ENCODE results near the gene WBP2. TPM values are rescaled to one million over a fixed set of nuclear protein-coding genes. Genes with fewer than 3 reads are reported as not detected.
A peak's percentile ranks its signal among the peaks of the same experiment; 100 is the strongest.

The WBP2 gene
- total and polyA plus RNA-seq, 2 of the 13 experiments (the other 11 are each of a cell fraction or from before 2014, with no cell fraction given): 29.2 to 29.5 TPM

GRCh38 chr17:75843577-75844529, 11.3 kb downstream of the WBP2 start, which contains the start of gene UNC13D (continued):
- TF ChIP-seq, protein P1, sequence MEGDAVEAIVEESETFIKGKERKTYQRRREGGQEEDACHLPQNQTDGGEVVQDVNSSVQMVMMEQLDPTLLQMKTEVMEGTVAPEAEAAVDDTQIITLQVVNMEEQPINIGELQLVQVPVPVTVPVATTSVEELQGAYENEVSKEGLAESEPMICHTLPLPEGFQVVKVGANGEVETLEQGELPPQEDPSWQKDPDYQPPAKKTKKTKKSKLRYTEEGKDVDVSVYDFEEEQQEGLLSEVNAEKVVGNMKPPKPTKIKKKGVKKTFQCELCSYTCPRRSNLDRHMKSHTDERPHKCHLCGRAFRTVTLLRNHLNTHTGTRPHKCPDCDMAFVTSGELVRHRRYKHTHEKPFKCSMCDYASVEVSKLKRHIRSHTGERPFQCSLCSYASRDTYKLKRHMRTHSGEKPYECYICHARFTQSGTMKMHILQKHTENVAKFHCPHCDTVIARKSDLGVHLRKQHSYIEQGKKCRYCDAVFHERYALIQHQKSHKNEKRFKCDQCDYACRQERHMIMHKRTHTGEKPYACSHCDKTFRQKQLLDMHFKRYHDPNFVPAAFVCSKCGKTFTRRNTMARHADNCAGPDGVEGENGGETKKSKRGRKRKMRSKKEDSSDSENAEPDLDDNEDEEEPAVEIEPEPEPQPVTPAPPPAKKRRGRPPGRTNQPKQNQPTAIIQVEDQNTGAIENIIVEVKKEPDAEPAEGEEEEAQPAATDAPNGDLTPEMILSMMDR (CRISPR knock-in tag; IDR thresholded peaks at IDR 0.05): peak; percentile 8; the same call in 1 of the 2 replicates
- TF ChIP-seq TP53 (CRISPR knock-in tag; conservative IDR thresholded peaks at IDR 0.05) (no peak), LCORL (IDR thresholded peaks at IDR 0.05) (no peak), LCORL (CRISPR knock-in tag; IDR thresholded peaks at IDR 0.05) (peak; percentile 16; the same call in 1 of the 2 replicates), CAMTA2 (CRISPR knock-in tag; IDR thresholded peaks at IDR 0.05; ENCODE audit: borderline replicate concordance) (peak; percentile 17; the same call in 1 of the 2 replicates), ZBTB7B (CRISPR knock-in tag; IDR thresholded peaks at IDR 0.05) (peak; percentile 76), ZNF577 (CRISPR knock-in tag; IDR thresholded peaks at IDR 0.05; ENCODE audit: borderline replicate concordance, low read depth) (0 out of 2 replicates have a peak, but pooled peaks have one; percentile 36), ZKSCAN8 (CRISPR knock-in tag; IDR thresholded peaks at IDR 0.05; ENCODE audit: borderline replicate concordance) (peak; percentile 49; the same call in 1 of the 2 replicates), NR3C1 (CRISPR knock-in tag; IDR thresholded peaks at IDR 0.05) (no peak), NCOA2 (CRISPR knock-in tag; IDR thresholded peaks at IDR 0.05) (0 out of 2 replicates have a peak, but pooled peaks have one; percentile 10), ZC3H13 (CRISPR knock-in tag; IDR thresholded peaks at IDR 0.05) (no peak; the same call in 1 of the 2 replicates), GPBP1L1 (CRISPR knock-in tag; IDR thresholded peaks at IDR 0.05) (no peak), ZNF333 (CRISPR knock-in tag; IDR thresholded peaks at IDR 0.05; ENCODE audit: borderline replicate concordance) (0 out of 2 replicates have a peak, but pooled peaks have one; percentile 47), HMG20A (CRISPR knock-in tag; IDR thresholded peaks at IDR 0.05; ENCODE audit: borderline replicate concordance) (peak; percentile 21; the same call in 1 of the 2 replicates), MIXL1 (CRISPR knock-in tag; IDR thresholded peaks at IDR 0.05) (no peak), NFKB2 (CRISPR knock-in tag; IDR thresholded peaks at IDR 0.05; ENCODE audit: borderline replicate concordance) (peak; percentile 66; the same call in 1 of the 2 replicates), ZFX (CRISPR knock-in tag; IDR thresholded peaks at IDR 0.05; ENCODE audit: low read depth) (peak; percentile 73; the same call in 1 of the 2 replicates), IKZF5 (CRISPR knock-in tag; IDR thresholded peaks at IDR 0.05) (no peak), RXRB (CRISPR knock-in tag; IDR thresholded peaks at IDR 0.05; ENCODE audit: borderline replicate concordance) (peak; percentile 13; the same call in 1 of the 2 replicates)
- TF ChIP-seq, protein P2, sequence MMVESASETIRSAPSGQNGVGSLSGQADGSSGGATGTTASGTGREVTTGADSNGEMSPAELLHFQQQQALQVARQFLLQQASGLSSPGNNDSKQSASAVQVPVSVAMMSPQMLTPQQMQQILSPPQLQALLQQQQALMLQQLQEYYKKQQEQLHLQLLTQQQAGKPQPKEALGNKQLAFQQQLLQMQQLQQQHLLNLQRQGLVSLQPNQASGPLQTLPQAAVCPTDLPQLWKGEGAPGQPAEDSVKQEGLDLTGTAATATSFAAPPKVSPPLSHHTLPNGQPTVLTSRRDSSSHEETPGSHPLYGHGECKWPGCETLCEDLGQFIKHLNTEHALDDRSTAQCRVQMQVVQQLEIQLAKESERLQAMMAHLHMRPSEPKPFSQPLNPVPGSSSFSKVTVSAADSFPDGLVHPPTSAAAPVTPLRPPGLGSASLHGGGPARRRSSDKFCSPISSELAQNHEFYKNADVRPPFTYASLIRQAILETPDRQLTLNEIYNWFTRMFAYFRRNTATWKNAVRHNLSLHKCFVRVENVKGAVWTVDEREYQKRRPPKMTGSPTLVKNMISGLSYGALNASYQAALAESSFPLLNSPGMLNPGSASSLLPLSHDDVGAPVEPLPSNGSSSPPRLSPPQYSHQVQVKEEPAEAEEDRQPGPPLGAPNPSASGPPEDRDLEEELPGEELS (CRISPR knock-in tag; IDR thresholded peaks at IDR 0.05): peak; percentile 29; the same call in 1 of the 2 replicates
- TF ChIP-seq, protein P3, sequence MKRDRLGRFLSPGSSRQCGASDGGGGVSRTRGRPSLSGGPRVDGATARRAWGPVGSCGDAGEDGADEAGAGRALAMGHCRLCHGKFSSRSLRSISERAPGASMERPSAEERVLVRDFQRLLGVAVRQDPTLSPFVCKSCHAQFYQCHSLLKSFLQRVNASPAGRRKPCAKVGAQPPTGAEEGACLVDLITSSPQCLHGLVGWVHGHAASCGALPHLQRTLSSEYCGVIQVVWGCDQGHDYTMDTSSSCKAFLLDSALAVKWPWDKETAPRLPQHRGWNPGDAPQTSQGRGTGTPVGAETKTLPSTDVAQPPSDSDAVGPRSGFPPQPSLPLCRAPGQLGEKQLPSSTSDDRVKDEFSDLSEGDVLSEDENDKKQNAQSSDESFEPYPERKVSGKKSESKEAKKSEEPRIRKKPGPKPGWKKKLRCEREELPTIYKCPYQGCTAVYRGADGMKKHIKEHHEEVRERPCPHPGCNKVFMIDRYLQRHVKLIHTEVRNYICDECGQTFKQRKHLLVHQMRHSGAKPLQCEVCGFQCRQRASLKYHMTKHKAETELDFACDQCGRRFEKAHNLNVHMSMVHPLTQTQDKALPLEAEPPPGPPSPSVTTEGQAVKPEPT (CRISPR knock-in tag; IDR thresholded peaks at IDR 0.05; ENCODE audit: low read depth): no peak

All from HepG2 (cell line).